OCI-LY3 (cell line): ENCODE data around the gene ALDOA.

Source experiments
- CTCF ChIP-seq: fragments of 200-600, 300-600 bp; sonication (generic); IDR thresholded peaks from 2 replicates; pipeline ENCODE4 v1.5.1; 2014; ENCODE audit warnings: antibody characterized with exemption, low read length, low read depth
- EZH2phosphoT487 ChIP-seq: fragments of 200-600 bp; shearing (Covaris generic); IDR thresholded peaks from 2 replicates; pipeline ENCODE4 v1.6.1; 2018; ENCODE audit warnings: antibody characterized with exemption, mixed run types, low read depth

DNA sequence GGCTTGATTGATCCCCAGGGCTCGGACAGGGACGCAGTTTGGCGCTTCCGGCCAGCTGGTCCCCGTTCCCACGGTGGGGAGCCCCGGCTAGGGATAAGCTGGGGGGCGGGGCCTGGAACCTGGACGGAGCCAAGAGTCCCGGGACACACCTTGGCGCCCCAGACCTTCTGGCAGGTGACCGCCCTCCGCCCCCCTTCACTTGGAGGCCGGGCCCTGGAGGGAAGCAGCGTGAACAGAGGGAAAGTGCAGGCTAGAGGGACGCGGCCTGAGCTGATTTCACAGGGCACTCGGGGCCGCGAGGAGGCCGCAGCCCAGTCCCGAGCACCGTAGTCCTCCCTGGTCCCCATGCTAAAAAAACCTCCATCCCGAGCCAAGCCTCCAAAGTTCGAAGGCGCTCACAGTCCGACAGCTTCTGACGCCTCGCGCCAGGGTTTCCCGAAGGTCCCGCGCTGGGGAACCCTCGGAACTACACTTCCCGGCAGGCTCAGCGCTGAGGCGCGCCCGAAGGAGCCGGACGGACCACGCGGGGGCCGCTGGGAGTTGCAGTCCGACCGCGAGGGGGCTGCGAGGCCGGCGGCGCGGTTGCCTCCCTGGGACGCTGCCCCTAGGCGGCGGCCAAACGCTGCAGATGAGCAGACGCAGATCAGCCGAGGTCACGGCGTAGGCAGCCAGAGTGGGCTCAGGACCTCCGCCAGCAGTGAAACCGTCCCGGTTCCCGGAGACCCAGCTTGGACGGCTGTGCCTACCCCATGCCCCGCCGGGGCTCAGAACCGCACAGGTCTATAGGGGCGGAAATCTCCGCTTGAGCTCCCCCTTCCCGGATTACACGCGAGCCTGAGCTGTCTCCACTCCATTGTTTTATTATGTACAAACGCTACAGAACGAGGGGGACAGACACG, 26.2 kb downstream of the ALDOA start, which contains the start of gene TBX6:
- TF ChIP-seq CTCF (peak; percentile 65), EZH2phosphoT487 (no peak)
